Measurements from ENCODE around the gene CREBL2.

CREBL2 gene

DNA sequence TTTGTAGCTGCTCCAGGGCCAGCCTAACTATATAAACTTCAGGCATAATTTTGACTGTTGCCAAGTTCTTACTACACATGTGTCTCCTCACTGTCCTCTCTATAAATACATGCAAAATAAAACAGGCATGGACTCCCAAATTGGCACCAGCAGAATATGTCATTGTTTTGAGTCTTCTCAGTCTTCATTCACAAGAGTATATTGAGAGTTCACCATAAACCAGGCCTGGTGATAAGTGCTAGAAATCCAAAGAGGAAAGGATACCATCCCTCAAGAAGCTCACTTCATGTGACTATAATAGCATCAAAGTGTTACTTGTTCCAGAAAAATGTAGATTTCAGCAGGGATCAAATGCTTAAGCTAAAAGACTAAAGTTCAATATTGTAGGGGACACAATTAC, 70.6 kb downstream of the CREBL2 start:
- no peak for DNase-seq

DNA sequence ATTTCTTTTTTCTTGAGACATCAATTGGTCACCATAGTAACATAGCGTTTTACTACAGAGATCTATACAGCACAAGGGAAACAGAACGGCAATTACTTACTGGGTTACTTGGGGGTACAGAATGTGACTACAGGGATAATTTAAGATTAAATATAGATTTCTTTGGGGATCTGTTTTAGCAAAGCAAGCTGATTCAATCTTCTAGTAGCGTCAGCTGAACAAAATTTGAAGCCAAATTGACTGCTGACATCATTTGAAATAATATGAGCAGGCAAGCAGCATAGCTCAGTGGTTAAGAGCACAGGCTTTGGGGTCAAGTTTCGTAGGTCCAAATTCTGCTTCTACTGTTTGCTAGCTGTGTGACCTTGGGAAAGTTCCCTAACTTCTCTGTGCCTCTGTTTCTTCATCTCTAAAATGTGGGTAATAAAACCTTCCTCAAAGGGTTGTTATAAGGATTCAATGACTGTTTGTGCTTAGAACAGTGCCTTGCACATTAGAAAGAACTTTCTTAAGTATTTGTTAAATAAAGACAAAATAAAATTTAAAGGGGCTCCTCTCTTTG, 71.5 kb downstream of the CREBL2 start:
- DNase-seq, result no peak

DNA sequence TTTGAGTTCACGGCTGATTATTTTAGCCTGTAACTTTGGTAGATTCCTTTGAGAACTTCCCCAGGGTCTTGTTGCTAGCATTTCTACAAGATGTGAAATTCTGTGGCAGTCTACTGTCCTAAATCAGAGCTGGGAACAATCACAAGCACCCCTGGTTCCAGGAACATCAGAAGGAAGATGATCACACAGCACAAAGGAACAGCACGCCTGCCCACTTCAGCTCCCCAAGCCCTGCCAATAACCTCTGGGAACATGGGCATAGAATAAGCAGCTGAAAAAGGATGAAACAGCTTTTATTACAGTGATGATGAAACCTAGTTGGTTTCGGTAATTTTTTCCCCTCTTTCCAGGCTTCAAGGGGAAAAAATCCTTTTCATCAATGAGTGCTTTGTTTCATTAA, 72.0 kb downstream of the CREBL2 start:
- no peak for DNase-seq

DNA sequence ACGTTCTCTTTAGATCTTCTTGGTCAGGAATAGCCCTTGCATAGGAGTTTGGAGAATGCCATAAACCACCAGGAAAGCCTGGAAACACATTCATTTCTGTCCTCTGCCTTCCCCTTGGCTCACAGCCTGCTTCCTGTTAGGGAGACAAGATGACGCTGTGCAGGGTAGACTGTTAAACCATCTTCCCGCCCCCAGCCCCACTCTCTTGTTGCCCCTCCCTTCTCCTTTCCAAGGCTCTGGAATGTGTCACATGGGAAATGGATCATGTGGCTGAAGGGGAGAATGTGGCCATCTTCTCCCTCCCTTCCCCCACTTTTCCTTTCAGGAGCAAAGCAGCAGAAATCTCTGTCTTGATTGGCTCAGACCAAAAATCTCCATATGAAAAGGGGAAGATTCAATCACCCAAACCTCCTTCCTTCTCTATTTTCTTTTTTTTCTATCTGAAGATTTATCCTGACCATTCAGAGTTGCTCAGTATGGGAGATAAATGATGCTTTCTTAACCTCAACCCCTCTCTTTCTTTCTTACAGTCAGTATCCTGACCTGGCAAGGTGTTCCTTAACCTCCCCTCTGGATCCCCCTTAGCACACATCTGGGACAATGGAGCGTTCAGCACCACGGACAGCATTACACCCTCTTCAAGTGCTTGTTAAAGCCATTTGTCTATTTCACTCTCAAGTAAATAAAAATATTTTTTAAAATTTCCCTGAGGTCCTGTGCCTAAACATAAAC, 72.9 kb downstream of the CREBL2 start:
- DNase-seq, result no peak

DNA sequence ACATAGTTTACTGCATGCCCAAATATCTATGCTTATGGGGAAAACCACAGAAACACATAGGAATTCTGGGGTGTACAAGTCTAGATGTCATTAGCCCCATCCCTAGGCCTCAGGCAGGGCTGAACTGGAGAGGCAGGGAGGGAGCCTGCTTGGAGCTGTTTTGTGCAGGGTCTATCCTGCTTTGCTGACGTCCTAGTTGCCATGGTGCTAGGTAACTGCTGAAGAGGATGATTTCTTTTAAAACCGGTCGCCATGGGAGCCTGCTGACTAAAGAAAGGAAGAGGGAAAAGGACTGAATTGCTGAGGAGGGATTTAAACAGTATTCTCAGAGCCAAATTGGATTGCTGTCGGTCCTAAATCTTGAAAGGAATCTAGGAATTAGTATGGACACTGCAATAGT, 73.6 kb downstream of the CREBL2 start:
- no peak for DNase-seq

DNA sequence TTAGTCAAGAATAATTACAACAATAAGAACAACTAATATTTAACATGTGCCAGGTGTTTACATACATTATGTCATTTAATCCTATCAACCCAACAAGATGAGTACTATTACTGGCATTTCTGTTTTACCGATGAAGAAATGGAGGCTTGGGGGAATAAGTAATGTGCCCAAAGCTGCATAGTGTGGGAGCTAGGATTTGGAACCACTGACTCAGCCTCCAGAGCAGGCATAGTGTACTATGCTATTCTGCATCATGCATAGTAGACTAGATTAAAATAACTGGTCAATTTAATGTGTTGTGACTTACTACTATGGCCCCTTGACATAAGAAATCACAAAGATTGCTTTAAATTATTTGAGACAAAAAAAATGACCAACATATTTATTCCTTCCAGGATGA, 74.8 kb downstream of the CREBL2 start:
- peak; percentile 44 for DNase-seq

DNA sequence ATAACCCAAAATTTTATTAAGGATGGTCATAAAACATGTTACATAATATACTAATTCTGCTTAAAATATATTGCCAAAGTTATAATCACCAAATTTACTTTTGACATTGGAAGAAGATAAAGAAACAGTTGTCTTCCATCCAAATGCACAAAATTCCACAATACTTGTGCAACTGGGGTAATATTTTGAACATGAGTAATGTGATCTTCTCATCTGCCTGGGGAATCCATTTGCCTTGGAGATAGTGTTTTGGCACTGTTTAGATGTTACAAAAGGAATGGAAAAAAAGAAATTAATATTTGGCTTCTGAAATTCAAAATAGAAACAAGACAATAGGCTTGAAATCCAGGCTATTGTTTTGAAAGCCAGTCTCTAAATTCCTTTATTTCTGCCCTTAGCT, 75.2 kb downstream of the CREBL2 start:
- peak; percentile 50 for DNase-seq

DNA sequence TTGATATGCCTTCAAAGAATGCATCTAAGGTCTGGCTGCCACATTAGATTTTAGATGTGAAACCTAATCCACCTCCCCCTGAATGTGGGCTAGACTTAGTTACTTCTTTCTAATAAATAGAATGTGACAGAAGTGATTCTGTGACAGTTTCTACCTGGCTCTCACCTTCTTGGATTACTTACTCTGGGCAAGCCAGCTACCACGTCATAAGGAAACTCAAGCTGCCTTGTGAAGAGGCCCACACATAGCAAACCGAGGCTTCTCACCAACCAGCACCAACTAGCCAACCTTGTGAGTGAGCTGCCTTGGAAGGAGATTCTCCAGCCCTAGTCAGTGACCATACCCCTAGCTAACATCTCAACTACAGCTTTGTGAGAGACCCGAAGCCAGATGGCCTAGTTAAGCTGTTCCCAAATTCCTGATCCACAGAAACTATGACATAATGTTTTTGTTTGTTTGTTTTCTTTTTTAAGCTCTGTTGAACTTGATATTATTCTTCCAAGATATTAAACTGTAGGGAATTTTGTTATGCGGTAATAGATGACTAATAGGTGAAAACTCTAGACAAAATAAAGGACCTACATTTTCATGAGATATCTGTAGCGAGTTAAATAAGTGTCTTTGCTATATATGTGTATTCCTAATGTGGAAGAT, 78.1 kb downstream of the CREBL2 start:
- DNase-seq, result no peak

DNA sequence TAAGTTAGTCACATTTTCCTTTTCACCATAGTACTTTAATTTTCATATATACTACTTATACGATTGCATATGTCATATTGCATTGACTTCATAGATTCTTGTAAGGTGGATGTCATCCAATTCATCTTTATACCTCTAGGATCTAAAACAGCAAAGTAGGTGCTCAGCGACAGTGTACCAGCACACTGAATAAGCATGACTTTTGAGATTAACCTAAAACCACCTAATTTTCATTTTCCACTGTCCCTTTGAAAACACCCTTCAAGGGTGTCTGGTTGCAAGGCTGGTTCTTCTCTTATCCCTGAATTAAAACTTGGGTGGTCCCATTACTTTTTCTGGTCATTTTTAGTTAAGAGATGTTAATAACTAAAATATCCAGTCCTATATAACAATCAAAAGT, 79.9 kb downstream of the CREBL2 start:
- no peak for DNase-seq

DNA sequence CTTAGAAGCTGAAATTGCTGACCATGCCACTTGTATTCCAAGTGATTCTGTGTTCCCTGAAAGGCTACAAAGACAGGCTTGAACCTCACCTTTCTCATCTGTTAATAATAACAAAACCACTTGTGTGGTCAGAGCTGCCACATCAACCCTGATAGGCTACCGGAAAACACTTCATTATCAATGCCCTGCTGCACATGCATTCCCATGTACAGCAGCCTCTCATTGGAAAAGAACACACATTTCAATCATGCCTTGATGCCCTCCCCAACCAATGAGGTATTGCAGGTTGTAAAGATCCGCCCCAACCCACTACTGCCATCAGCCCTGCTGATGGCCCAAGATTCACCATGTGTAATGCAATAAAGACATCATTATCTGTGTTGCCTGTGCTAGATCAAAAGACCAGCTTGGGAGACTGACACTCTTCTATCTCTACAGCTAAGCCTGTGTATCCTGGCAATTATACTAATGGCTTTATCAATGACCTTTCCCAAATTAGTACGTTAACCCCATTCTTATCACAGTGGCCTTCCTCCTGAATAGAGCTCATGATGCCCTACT, 81.5 kb downstream of the CREBL2 start:
- no peak for DNase-seq

Measured in NCI-H226 (cell line).